ENCODE measurements around the gene C1orf116. TPM values are rescaled to one million over a fixed set of nuclear protein-coding genes. Genes with fewer than 3 reads are reported as not detected.

The C1orf116 gene
- polyA plus RNA-seq, 1 of the 3 experiments (the other 2 are of a cell fraction), result 0.02 TPM

- POLR2A ChIA-PET, result no interaction called here
- 76% methylated on average over 8 of the region's 8 CpGs for WGBS (ENCODE audit: low lambda C conversion rate)
- CTCF ChIA-PET, result no interaction called here
Measured at GRCh38 chr1:207064561-207064960, 32.0 kb upstream of the C1orf116 start.

GRCh38 chr1:207063014-207063413, 30.5 kb upstream of the C1orf116 start:
- H3K27ac ChIP-seq (ENCODE audit: low read depth in 2 of 2, low read length in 1 of 2), result no peak overlapping the region
- DNase-seq, result no peak
- H3K9ac ChIP-seq, result no peak overlapping the region
- no peaks in the 10 kb centered on the region for H3K27me3 ChIP-seq (ENCODE audit: insufficient read depth)
- ChIA-PET POLR2A (no interaction called here), CTCF (interaction anchor here (1.0 to 1.4 kb wide), 2 partner anchors 13 to 14 kb away, joined by 3 to 4 read pairs; no protein-coding TSS in a partner anchor)
- no peaks in the 10 kb centered on the region for H4K20me1 ChIP-seq (ENCODE audit: insufficient read depth)
- no peaks in the 10 kb centered on the region for H3K79me2 ChIP-seq (ENCODE audit: insufficient read depth)
- no peaks in the 10 kb centered on the region for H3K4me1 ChIP-seq (ENCODE audit: control insufficient read depth in 1 of 2, insufficient read depth in 2 of 2, low read depth in 1 of 2, low read length in 1 of 2)
- no peaks in the 10 kb centered on the region for H3K9me3 ChIP-seq
- H3F3A ChIP-seq (replicated peaks; ENCODE audit: insufficient read depth), result no peaks in the 10 kb centered on the region
- H3K4me3 ChIP-seq (ENCODE audit: low read depth in 2 of 2, low read length in 1 of 2), result no peak overlapping the region
- H3K4me2 ChIP-seq, result no peak overlapping the region
- H3K9me2 ChIP-seq, result no peaks in the 10 kb centered on the region
- H3K36me3 ChIP-seq (replicated peaks in 1 of 2; ENCODE audit: control insufficient read depth in 1 of 2, insufficient read depth in 2 of 2, low read length in 1 of 2), result peaks cover 0 to 15% of the 10 kb centered on the region in 2 experiments
- no peak overlapping the region for H2AFZ ChIP-seq (ENCODE audit: low read depth)
- 85% methylated on average over 5 of the region's 5 CpGs for WGBS (ENCODE audit: low lambda C conversion rate)
- TF ChIP-seq RCOR1 (IDR thresholded peaks at IDR 0.05; ENCODE audit: low read length) (no peak), FOXM1 (IDR thresholded peaks at IDR 0.05; ENCODE audit: low read depth) (no peak), FOXJ3 (CRISPR knock-in tag; IDR thresholded peaks at IDR 0.05) (no peak), TAF1 (IDR thresholded peaks at IDR 0.05; ENCODE audit: borderline replicate concordance, low read depth, low read length) (no peak), REST (IDR thresholded peaks at IDR 0.05; ENCODE audit: low read depth, low read length) (no peak), MXI1 (IDR thresholded peaks at IDR 0.05; ENCODE audit: low read depth, low read length) (no peak), POLR2AphosphoS5 (IDR thresholded peaks at IDR 0.05; ENCODE audit: low read depth, low read length) (no peak), PBX3 (IDR thresholded peaks at IDR 0.05) (no peak)

More at GRCh38 chr1:207064561-207064960, 32.0 kb upstream of the C1orf116 start:
- Histone ChIP-seq H3F3A (replicated peaks; ENCODE audit: insufficient read depth) (no peaks in the 10 kb centered on the region), H3K9me3 (no peaks in the 10 kb centered on the region), H3K4me2 (no peak overlapping the region), H2AFZ (ENCODE audit: low read depth) (no peak overlapping the region), H3K27me3 (ENCODE audit: insufficient read depth) (no peaks in the 10 kb centered on the region), H3K9me2 (no peaks in the 10 kb centered on the region), H3K4me3 (ENCODE audit: low read depth in 2 of 2, low read length in 1 of 2) (no peak overlapping the region), H3K4me1 (ENCODE audit: control insufficient read depth in 1 of 2, insufficient read depth in 2 of 2, low read depth in 1 of 2, low read length in 1 of 2) (no peaks in the 10 kb centered on the region), H4K20me1 (ENCODE audit: insufficient read depth) (no peaks in the 10 kb centered on the region), H3K36me3 (replicated peaks in 1 of 2; ENCODE audit: control insufficient read depth in 1 of 2, insufficient read depth in 2 of 2, low read length in 1 of 2) (peaks cover 5 to 19% of the 10 kb centered on the region in 2 experiments), H3K9ac (no peak overlapping the region), H3K27ac (ENCODE audit: low read depth in 2 of 2, low read length in 1 of 2) (no peak overlapping the region), H3K79me2 (ENCODE audit: insufficient read depth) (no peaks in the 10 kb centered on the region)
- TF ChIP-seq EP300 (IDR thresholded peaks at IDR 0.05; ENCODE audit: borderline replicate concordance in 1 of 2, low read depth in 1 of 2, low read length in 1 of 2) (no peak), SIN3A (IDR thresholded peaks at IDR 0.05; ENCODE audit: borderline replicate concordance, low read depth, low read length) (no peak), CTCF (IDR thresholded peaks at IDR 0.05) (no peak), ZBTB33 (IDR thresholded peaks at IDR 0.05; ENCODE audit: borderline replicate concordance, low read depth) (no peak), FOXJ3 (CRISPR knock-in tag; IDR thresholded peaks at IDR 0.05) (no peak), ELF1 (IDR thresholded peaks at IDR 0.05) (no peak), JUND (IDR thresholded peaks at IDR 0.05) (no peak), RFX5 (IDR thresholded peaks at IDR 0.05; ENCODE audit: low read length) (no peak), TEAD4 (IDR thresholded peaks at IDR 0.05; ENCODE audit: borderline replicate concordance, insufficient read depth) (no peak), NRF1 (IDR thresholded peaks at IDR 0.05; ENCODE audit: low read depth, low read length) (no peak), FOXM1 (IDR thresholded peaks at IDR 0.05; ENCODE audit: low read depth) (no peak), EZH2phosphoT487 (IDR thresholded peaks at IDR 0.05; ENCODE audit: borderline replicate concordance, low read depth) (no peak)
- DNase-seq, result no peak

Measured in SK-N-SH (cell line).